CD4-positive, alpha-beta T cell treated with Interleukin-15 for 1 hour (primary cell): ENCODE data around the gene SLC22A15.
"Not testable (repeated sequence)": the region's sequence is repeated elsewhere in the genome, so short reads cannot be mapped to it uniquely, and the experiment has no call there.

ENCODE experiments used
- DNase-seq: peaks from one replicate; pipeline ENCODE4 v3.0.0-alpha.2; 2020

The SLC22A15 gene

GRCh38 chr1:115982400-115982799 is 6.1 kb downstream of the SLC22A15 start:
- DNase-seq: no peak

GRCh38 chr1:115983584-115983983 is 7.3 kb downstream of the SLC22A15 start:
- DNase-seq: no peak

- no peak for DNase-seq
These were observed 11.3 kb downstream of the SLC22A15 start for GRCh38 chr1:115987623-115988022.

- DNase-seq: no peak
These were observed 12.6 kb downstream of the SLC22A15 start for GRCh38 chr1:115988953-115989352.

- DNase-seq: no peak
These were observed 13.4 kb downstream of the SLC22A15 start for GRCh38 chr1:115989699-115990098.

GRCh38 chr1:115991909-115992308 is 15.6 kb downstream of the SLC22A15 start:
- DNase-seq: no peak

GRCh38 chr1:115997921-115998320 is 21.6 kb downstream of the SLC22A15 start:
- DNase-seq: not testable (repeated sequence)

- DNase-seq: no peak
These were observed 25.6 kb downstream of the SLC22A15 start for GRCh38 chr1:116001739-116002487.

- no peak for DNase-seq
These were observed 26.6 kb downstream of the SLC22A15 start for GRCh38 chr1:116002781-116003420.

- no peak for DNase-seq
These were observed 27.5 kb downstream of the SLC22A15 start for GRCh38 chr1:116003823-116004222.

GRCh38 chr1:116006486-116006964 is 30.2 kb downstream of the SLC22A15 start:
- no peak for DNase-seq

- DNase-seq: no peak
These were observed 32.5 kb downstream of the SLC22A15 start for GRCh38 chr1:116008656-116009390.

GRCh38 chr1:116012716-116013115 is 36.4 kb downstream of the SLC22A15 start:
- no peak for DNase-seq

- no peak for DNase-seq
These were observed 39.4 kb downstream of the SLC22A15 start for GRCh38 chr1:116015679-116016078.

- DNase-seq: no peak
These were observed 41.7 kb downstream of the SLC22A15 start for GRCh38 chr1:116018007-116018406.

GRCh38 chr1:116019653-116020253 is 43.4 kb downstream of the SLC22A15 start:
- no peak for DNase-seq

- peak; percentile 27 for DNase-seq
These were observed 44.5 kb downstream of the SLC22A15 start for GRCh38 chr1:116020668-116021272.

- no peak for DNase-seq
These were observed 48.3 kb downstream of the SLC22A15 start for GRCh38 chr1:116024626-116025025.

- no peak for DNase-seq
These were observed 50.3 kb downstream of the SLC22A15 start for GRCh38 chr1:116026631-116027030.

- DNase-seq: no peak
These were observed 55.1 kb downstream of the SLC22A15 start for GRCh38 chr1:116031302-116031835.

GRCh38 chr1:116033322-116033721 is 57.0 kb downstream of the SLC22A15 start:
- no peak for DNase-seq

- no peak for DNase-seq
These were observed 59.9 kb downstream of the SLC22A15 start for GRCh38 chr1:116036255-116036654.

GRCh38 chr1:116038679-116039078 is 62.4 kb downstream of the SLC22A15 start:
- no peak for DNase-seq
